ENCODE results near the gene COPS2. TPM values are rescaled to one million over a fixed set of nuclear protein-coding genes. Genes with fewer than 3 reads are reported as not detected.

The COPS2 gene
- total RNA-seq, 1 donor from 2014 or later = 32.9 TPM

DNA sequence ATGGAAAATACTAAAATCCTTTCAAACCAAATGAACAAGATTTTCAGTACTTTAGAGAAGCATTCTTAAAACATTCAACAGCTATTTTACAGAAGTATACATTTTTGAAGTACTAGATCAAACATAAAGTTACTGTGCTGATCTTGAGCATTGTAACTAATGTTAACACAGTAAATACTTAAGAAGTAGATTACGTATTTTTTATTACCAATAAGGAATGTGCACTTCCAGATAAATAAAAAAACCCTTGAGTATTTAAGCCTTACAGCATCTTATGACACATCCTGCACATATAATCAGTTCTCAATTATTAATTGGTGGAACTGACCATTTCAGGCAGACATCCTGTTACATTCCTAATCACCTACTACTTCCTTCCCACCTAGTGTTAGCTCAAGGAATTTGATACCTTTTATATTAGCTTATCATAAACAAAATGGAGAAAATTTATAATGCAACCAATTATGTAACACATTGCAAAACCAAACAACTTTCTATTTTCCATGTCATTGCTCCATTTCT, 32.8 kb downstream of the COPS2 start:
- no peaks in the 10 kb centered on the region for H3K36me3 ChIP-seq (ENCODE audit: control insufficient read depth, insufficient read depth, low read length)
- TF ChIP-seq CTCF (IDR thresholded peaks at IDR 0.05; ENCODE audit: insufficient read depth, low read length, severe bottlenecking) = no peak
- DNase-seq (ENCODE audit: low read depth) (peak; percentile 26), FAIRE-seq (no peak)
- no peaks in the 10 kb centered on the region for H3K27me3 ChIP-seq (ENCODE audit: control insufficient read depth, insufficient read depth, low read length)
- H3K4me3 ChIP-seq (ENCODE audit: low read depth, low read length) = no peak overlapping the region

DNA sequence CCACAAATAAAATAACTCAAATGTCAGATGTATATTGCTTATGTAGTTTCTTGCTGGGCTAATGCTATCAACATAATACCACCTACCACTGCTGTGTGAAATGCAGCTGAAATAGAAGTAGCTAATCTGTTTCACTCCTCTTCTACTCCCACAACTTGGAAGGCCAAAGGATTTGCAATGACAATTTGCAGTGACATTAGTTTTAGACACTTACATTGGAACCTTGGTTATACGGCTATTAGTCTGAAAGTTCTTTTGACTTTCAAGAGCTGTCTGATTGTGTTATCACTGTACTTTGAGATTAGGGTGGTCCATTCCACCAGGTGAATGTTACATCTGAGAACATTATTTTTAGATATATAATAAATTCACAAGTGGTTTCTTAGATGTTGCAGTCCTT, 33.5 kb downstream of the COPS2 start:
- FAIRE-seq (no peak), DNase-seq (ENCODE audit: low read depth) (no peak)
- no peak overlapping the region for H3K4me3 ChIP-seq (ENCODE audit: low read depth, low read length)
- no peaks in the 10 kb centered on the region for H3K36me3 ChIP-seq (ENCODE audit: control insufficient read depth, insufficient read depth, low read length)
- TF ChIP-seq CTCF (IDR thresholded peaks at IDR 0.05; ENCODE audit: insufficient read depth, low read length, severe bottlenecking) = no peak
- no peaks in the 10 kb centered on the region for H3K27me3 ChIP-seq (ENCODE audit: control insufficient read depth, insufficient read depth, low read length)

GRCh38 chr15:49120832-49121231, 34.6 kb downstream of the COPS2 start:
- no peak for TF ChIP-seq CTCF (IDR thresholded peaks at IDR 0.05; ENCODE audit: insufficient read depth, low read length, severe bottlenecking)
- no peak for FAIRE-seq
- Histone ChIP-seq H3K4me3 (ENCODE audit: low read depth, low read length) (no peak overlapping the region), H3K27me3 (ENCODE audit: control insufficient read depth, insufficient read depth, low read length) (no peaks in the 10 kb centered on the region), H3K36me3 (ENCODE audit: control insufficient read depth, insufficient read depth, low read length) (no peaks in the 10 kb centered on the region)
- DNase-seq (ENCODE audit: low read depth) = no peak

DNA sequence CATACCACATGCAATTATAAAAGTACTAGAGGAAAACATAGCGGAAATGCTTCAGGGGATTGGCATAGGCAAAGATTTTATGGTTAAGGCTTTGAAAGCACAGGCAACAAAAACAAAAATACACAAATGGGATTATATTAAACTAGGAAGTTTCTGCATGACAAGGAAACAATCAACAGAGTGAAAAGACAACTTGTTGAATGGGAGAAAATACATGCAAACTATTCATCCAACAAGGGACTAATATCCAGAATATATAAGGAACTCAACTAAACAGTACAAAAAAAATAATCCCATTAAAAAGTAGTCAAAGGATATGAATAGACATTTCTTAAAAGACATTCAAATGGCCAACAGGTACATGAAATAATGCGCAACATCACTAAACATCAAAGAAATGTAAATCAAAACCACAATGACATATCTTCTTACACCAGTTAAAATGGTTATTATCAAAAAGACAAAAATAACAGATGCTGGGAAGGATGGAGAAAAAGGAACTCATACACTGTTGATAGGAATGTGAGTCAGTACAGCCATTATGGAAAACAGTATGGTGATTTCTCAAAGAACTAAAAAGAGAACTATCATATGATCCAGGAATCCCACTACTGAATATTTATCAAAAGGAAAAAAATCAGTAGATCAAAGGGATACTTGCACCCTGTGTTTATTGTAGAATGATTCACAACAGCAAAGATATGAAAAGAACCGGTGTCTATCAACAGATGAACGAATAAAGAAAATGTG, 39.1 kb downstream of the COPS2 start:
- no peak for TF ChIP-seq CTCF (IDR thresholded peaks at IDR 0.05; ENCODE audit: insufficient read depth, low read length, severe bottlenecking)
- DNase-seq (ENCODE audit: low read depth) (no peak), FAIRE-seq (no peak)
- H3K36me3 ChIP-seq (ENCODE audit: control insufficient read depth, insufficient read depth, low read length) = peaks cover under 1% of the 10 kb centered on the region
- H3K27me3 ChIP-seq (ENCODE audit: control insufficient read depth, insufficient read depth, low read length) = no peaks in the 10 kb centered on the region
- no peak overlapping the region for H3K4me3 ChIP-seq (ENCODE audit: low read depth, low read length)

DNA sequence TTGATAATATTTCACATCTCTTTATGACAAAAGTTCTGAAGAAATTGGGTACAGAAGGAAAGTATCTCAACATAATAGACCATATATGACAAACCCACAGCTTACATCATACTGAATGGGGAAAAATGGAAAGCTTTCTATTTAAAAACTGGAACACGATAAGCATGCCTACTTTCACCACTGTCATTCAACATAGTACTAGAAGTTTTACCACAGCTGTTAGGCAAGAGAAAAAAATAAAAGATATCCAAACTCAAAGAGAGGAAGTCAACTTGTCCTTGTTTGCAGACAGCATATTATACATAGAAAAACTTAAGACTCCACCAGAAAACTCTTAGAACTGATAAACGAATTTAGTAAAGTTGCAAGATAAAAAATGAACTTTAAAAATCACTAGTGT, 40.3 kb downstream of the COPS2 start:
- no peak for TF ChIP-seq CTCF (IDR thresholded peaks at IDR 0.05; ENCODE audit: insufficient read depth, low read length, severe bottlenecking)
- no peaks in the 10 kb centered on the region for H3K27me3 ChIP-seq (ENCODE audit: control insufficient read depth, insufficient read depth, low read length)

More for the DNA sequence above, 40.3 kb downstream of the COPS2 start:
- no peak overlapping the region for H3K4me3 ChIP-seq (ENCODE audit: low read depth, low read length)
- DNase-seq (ENCODE audit: low read depth) = no peak
- peaks cover 5% of the 10 kb centered on the region for H3K36me3 ChIP-seq (ENCODE audit: control insufficient read depth, insufficient read depth, low read length)
- no peak for FAIRE-seq

All from bronchial epithelial cell (primary cell).